ENCODE results near the gene TMA7.

Gene TMA7

DNA sequence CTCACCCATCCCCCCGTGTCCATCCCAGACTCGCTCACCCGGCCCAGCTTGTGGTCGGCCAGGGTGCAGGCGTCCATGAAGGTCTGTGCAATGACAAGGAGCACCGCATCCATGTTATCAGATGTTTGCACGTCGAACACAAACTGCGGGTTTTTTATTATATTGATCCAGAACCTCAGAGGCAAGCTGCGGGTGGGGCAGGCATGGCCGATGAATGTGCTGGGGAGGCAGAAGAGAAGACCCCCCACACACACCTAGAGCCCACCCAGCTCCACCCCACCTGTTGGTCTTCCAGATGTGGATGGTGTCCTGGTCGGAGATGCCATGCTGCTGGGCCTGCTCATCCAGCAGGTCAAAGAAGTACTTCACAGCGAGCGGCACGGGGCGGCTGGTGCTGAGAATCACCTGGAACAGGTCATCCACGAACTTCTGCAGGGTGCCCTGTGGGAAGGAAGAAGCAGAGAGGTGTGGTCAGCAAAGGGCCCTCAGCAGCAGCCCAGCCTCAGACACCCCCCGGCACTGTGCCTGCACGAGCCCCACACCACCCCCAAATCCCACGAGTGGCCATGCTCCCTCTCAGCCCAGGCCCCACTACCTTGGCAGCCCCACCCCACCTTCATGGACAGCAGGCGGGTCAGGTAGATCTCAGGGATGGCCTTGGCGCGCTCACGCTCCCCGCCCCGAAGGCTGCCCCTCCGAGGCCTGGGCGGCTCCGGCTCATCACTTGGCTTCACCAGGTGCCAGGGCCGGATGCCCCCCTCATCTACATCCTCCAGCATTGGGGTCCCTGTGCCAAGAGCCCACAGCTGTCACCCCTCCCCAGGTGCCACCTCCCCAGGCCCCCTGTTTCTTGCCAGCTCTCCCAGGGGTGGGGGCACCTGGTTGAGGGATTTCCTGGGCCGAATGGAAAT, 30.5 kb upstream of the TMA7 start:
- no peak for DNase-seq (ENCODE audit: low read depth in 2 of 2)

DNA sequence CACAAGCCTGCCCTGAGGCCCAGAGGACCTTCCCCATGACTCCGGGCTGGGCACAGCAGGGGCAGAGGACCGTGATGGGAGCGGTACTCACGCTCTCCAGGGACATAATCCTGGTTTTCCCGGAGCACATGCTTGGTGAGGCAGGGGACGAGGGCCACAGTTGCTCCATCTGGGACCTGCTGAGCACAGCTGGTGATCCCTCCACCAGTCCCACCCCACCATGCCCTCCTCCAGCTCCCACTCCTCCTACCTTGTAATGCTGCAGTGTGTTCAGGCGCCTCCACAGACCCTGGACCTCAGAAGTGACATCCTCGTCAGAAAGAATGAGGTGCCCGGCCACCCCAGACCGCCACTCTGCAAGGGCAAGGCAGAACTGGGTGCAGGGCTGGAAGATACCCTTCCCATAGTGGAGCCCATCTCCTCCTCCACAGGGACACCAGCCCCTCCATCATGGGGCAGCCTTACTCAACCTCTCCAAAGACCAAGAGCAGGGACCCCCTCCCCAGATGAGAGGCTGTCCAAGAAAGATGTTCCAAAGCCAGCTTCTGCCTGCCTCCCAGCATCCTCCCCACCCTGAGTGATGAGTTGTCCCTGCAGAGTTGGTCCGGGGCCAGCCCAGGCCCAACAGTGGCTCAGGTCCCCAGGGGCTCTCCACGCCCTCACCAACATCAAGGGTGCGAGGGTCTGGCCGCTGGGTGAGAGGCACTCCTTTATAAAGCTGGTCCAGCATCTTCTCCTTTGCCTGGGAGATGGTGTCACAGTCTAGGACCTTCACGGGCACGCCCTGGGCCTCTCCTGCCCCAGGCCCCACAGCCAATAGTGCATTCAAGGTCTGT, 29.6 kb upstream of the TMA7 start:
- DNase-seq (ENCODE audit: low read depth in 2 of 2): no peak

DNA sequence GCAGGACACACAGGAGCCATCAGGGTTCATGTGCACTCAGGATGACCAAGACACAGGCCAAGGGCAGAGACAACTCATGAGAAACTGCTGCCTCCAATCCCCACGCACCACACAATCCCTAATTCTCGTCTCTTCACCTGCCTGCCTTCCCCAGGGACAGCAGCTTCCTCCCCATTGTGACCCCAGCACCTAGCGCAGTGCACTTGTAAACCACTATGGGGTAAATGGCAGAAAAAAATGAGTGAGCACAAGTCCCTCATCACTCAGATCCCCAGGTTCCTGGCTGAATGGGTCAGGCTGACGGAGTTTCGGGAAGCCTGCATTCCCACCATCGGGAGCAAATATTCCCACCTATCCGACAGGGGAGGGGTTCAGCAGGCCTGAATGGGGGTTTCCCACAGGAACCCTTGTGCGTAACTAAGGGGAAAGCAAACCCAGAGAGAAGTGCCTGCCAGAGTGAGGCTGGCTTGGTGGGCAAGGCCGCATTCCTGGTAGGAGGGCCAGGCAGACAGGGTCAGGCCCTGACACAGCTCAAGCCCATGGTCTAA, 28.9 kb upstream of the TMA7 start:
- no peak for DNase-seq (ENCODE audit: low read depth in 2 of 2)

DNA sequence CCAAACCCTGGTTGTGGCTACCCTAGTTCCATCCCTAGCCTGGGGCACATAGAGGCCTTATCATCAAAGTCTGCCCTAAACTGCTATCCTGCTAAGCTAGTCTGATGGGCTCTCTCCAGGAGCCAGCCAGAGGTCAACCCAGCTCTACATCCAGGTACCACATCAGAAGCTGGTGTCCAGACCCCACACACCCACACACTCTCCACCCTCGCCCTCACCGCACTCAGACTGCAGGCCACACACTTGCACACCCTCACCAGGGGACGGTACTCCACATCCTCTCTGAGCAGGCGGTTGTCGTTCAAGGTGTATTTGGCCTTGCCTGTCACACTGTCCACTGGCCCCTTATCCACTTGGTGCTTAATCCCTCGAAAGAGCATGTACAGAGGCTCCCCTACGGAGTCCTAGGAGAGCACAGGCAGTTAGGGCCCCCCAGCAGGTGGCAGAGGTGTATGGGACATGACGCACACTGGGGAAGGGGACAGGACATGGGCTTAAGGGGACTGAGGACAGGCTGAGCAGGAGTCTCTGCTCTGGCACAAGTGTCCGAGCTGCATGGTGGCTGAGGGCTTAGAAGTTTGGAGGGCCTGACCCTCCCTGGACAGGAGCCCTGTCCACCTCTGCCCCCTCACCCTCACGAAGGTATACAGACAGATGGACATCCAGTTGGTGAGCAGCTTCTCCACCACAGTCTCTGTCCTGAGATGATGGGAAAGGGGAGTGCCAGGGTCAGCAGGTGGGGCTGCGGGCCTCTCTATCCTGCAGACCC, 28.3 kb upstream of the TMA7 start:
- no peak for DNase-seq (ENCODE audit: low read depth in 2 of 2)

DNA sequence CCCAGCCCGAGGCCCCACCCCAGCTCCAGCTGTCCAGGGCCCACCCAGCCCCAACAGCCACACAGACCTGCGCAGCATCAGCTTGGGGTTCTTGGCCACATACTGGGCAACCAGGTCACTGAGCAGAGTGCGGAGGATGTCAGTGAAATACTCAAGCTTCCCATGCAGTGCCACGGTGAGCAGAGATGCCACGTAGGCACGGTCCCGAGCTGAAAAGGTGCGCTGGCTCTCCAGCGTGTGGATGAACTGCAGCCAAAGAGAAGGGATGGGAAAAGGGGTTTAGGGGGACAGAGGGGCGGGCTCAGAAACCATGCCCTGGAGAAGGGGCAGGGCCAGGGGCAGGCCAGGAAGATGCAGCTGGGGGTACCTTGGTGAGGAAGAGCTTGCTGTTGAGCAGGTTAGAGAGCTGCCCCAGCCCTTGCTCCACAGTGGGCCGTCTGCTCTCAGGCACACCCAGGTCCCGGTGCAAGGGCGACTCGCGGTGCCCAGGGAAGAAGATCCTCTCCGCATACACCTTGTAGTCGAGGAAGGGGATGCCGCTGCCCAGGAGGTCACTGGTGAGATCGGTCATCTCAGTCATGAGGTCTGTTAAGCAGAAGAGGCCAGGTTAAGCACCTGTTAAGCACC, 27.6 kb upstream of the TMA7 start:
- no peak for DNase-seq (ENCODE audit: low read depth in 2 of 2)

DNA sequence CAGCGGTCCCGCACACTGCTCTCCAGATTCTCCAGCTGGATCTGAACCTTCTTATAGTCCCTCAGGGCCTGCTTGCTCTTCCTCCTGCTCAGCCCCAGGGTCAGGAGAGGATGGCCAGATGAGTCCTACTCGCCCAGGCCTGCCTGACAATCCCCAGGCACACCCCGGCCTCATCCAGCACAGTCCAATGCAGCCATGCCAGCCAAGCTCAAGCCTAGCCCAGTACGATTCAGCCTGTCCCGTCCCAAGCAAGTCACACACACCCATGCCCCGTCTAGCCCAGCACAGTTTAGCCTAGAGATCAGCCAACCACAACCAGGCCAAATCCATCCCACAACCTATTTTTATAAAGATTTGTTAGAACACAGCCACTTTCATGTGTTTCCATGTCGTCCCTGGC, 27.0 kb upstream of the TMA7 start:
- DNase-seq (ENCODE audit: low read depth in 2 of 2): no peak

DNA sequence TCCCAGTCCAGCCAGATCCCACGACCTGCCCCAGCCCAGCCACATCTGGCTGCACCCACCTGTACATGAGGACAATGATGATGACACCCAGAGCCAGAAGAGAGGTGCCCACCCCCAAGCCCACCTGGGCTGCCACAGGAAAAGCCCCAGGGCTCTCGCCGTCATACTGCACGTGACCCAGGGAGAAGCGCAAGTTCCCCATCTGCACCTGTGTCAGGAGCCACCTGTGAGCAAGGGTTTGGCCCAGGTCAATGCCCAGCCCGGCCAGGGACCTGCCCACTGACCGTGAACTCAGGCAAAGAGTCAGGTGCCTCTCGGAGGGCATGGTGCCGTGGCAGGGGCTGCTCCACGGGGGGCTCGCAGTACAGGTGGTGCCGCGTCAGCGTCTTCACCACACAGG, 26.4 kb upstream of the TMA7 start:
- no peak for DNase-seq (ENCODE audit: low read depth in 2 of 2)

DNA sequence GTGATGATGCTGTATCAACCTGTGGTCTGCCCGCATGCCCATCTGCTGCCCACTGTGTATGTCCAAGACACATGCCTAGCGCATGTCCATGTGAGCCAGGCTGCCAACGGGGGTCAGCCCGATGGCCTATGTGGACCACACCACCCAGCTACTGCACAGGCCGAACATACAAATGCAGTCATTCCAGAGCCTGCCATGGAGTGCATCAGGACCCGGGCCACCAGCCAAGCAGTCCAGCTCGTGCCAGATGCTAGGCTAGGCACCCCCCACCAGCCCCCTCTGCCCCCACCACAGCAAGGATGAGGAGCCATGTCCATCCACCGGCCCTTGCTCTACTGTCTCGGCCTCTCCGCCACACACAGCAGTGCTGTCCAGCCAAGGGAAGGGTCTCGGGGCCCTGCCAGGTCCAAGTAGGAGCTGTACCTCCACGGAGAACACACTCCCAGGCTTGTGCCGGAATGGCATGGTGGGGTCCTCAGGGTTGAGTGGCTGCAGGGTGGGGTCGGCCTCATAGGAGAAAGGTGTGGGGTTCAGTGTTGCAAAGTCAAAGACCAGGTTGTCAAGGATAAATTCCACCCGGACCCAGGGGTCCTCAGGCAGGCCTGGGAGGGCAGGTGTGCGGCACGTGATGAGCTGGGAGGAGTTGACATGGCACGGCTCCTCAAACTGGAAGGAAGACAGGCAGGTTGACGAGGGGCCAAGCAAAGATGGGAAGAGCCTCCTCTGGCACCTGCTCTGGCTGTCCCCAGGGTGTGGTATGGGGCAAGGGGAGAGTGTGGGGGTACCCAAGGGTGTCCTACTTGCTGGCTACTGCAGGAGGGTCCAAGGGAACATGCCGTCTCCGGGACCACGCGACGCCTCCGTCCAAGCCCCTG, 25.4 kb upstream of the TMA7 start:
- no peak for DNase-seq (ENCODE audit: low read depth in 2 of 2)

DNA sequence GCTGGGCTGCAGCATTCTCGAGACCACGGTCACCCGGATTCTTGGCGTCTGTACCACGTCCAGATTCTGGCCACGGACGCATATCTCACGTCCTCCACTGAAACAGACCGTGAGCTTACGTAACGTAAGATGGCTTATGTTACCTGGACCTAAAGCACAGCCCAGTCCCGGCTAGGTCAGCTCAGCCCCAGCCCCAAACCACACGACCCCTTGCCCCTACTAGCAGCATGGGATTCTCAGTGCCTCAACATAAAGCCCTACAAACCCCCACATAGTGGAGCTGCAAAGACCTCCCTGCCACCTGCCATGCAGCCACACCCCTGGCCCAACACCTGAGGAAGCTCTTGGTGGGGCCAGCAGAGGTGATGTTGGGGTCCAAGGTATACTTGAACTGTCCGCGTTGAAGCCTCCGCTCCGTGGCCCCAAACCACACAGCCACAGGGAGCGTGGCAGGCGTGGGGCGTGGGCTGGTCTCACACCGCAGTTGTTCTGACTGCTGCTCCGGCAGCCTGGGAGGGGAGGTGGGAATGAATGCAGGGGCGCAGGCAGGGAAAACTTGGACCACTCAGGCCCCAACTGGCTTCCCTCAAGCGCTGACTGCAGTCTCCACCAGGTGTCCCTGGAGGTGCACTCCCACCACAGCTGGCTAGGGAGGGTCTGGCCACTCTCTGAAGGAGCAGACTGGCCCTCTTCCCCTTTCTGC, 24.7 kb upstream of the TMA7 start:
- DNase-seq (ENCODE audit: low read depth in 2 of 2): no peak

DNA sequence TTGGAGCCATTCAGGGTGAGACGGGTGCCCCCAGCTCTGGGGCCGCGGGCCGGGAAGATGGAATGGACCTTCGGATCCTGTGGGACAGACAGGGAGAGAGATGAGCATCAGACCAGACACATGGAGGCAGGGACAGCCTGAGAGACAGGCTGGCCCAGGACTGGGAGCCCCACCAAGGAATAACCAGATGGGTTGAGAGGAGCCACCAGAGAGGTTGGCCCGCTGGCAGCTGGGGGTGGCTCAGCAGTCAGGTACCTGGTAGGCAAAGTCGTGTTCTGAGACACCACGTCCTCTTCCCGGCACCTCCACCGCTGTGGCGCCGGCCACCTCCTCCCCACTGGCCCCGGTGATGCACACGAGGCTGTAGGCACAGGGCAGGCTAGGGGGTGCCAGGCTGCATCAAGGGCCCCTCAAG, 24.0 kb upstream of the TMA7 start:
- DNase-seq (ENCODE audit: low read depth in 2 of 2): no peak

DNA sequence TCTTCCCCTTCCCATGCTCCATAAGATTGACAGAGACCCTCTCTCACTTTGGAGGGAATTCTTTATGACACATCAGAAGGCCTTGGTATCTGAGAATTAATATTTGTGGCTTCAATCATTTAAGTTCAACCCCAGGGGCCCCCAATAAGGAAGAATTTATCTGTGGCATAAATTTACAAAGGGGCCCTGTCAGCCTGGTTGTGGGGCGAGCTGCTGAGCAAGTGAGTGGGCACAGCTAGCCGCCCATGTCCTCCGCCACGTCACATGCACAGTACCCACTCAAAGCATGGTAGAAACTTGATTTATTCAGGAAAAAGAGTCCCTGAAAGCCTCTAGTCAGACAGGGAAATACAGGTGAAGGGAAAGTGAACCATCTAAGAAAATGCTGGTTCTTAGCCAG, 23.5 kb upstream of the TMA7 start:
- no peak for DNase-seq (ENCODE audit: low read depth in 2 of 2)

DNA sequence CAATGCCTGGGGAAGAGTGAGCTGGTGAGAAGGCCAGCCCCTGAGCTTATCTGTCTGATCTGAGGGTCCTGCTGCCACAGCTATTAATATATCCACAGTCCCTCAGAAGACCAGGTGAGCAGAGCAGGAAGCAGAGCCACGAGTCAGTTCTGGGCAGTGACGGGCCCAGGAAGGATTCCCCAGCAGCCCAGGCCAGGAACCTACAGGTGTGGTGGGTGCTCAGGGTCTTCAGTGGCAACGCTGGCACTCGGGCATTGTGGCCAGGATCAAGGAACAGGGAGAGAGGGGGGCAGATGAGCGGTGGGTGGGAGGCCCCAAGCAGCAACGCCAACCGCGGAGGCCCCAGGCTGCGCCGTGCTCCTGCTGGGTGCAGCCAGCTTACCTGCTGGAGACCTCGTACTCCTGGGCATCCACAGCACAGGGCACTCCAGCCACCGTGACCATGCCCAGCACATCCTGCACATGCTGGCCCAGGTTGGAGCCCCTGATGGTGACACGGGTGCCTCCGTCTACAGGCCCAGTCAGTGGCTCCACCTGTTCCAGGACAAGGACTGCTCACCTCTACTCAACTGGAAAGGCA, 22.4 kb upstream of the TMA7 start:
- DNase-seq (ENCODE audit: low read depth in 2 of 2): no peak

DNA sequence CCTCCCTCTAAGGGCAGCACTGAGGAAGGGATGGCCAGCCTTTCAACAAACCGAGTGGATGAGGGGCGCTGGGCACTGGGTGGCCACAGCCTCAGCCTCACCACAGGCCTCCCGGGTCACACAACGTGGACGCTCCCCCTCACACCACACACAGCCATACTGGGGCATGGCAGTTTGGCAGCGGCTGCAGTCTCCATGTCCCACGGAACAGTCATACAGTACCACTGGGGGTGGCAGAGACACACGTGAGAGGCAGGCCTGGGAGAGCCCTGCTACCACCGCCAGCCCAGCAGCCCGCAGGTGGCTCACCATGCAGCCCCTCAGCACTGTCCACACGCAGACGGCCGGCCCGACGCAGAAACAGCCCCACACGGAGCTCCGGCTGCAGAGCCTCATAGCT, 21.9 kb upstream of the TMA7 start:
- DNase-seq (ENCODE audit: low read depth in 2 of 2): no peak

DNA sequence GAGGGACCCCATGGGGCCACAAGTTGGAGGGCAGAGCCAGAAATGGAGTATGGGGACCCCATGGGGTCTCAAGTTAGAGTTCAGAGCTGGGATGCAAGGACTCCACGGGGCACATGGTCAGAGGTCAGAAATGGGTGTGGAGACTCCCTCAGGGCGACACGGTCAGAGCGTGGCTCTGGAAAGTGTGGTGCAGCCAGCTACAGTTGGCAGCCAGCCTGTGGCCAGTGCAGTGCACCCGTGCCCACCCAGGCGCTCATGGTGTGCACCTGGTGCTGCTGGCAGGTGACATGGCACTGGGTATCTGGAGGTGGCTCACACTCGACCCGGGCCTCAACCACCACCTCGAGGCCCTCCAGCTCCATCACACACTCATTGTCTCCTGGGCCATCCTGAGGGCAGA, 21.4 kb upstream of the TMA7 start:
- DNase-seq (ENCODE audit: low read depth in 2 of 2): no peak

DNA sequence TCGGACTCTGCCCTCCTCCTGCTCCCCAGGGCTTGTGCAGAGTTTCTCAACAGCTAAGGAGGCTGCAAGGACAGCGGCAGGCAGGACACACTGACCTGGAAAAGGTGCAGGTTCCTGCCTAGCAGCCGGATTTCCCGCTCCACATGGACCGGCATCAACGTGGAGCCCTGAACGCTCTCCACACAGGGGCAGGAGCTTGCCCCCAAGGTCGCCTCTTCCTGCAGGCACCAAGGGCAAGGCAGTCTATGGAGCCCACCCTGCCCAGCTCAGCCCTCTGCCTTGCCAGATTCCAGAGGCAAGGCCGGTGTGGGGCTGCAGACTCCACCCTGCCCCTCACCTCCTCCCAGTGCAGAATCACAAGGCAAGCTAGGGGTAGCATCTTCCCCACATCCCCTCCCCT, 20.9 kb upstream of the TMA7 start:
- DNase-seq (ENCODE audit: low read depth in 2 of 2): no peak

DNA sequence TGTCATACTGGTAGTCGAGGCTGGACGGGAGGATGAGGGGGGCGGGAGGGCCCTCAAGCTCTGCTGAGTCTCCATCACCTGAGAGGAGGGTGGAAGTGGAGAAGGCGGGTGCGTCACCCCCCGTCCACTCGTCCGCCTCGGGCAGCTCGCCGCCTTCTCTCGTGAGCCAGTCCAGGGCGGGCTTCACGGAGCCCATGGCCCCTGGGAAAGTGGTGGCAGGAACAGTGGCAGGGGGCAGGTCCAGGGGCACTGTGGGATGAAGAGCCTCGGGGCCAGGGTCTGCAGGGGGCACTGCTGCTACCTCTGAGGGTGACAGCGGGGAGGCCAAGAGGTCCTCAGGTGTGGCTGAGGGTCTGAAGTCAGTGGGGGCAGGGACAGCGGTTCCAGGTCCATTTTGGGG, 20.5 kb upstream of the TMA7 start:
- DNase-seq (ENCODE audit: low read depth in 2 of 2): no peak

DNA sequence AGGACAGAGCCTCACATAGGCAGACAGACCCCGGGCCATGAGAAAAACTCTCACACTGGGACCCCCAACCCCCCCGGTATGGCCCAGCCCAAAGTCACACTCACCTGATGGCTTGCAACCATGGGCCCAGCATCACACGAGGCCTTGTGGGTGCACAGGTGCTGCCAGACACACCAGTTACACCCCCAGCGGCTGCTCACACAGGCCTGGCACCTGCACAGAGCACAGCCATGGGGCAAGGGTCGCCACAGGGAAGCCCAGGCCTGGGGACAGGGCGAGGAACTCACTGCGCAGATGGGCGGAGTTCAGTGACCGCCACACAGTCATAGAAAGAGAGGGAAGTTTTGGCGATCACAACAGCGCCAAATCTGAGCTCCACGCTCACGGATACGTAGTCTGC, 19.5 kb upstream of the TMA7 start:
- DNase-seq (ENCODE audit: low read depth in 2 of 2): no peak

DNA sequence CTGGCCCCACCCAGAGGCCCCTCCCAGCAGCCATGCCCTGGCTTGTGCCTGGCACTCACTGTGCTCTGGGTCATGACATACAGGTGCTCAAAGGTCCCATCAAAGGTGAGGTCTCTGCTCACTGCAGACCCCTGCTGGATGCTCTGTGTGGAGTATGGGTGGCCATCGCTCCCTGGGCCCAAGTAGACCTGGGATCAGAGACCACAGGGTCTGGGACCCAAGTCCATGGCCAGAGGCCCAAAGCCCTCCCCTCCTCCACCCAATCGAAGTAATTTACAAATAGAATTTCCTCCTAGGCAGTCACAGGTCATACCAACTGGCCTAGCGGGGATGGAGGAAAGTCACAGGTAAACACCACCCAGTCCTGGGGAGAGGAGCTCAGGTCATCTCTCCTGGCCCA, 17.8 kb upstream of the TMA7 start:
- DNase-seq (ENCODE audit: low read depth in 2 of 2): no peak

DNA sequence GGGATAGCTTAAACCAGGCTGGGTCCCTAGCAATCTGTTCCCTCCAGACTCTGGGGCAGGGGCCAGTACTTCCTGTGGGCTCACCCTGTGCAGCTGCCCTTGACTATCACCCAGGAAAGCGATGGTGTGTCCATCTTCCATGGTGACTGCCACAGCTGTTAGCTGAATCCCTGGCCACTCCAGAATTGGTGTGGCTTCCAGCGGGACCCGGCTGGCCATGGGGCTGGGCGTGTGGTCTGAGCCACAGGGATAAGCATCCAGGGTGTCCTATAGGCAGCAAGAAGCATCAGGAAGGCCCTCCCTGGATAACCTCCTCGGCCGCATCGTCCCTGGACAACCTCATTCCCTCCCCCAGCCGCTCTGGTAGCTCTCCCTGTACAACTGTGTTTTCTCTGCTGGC, 17.4 kb upstream of the TMA7 start:
- DNase-seq (ENCODE audit: low read depth in 2 of 2): no peak
